Measurements from ENCODE around the gene LURAP1L.

- TF ChIP-seq CTCF (conservative IDR thresholded peaks at IDR 0.05; ENCODE audit: low read length) (no peak), EZH2phosphoT487 (IDR thresholded peaks at IDR 0.05; ENCODE audit: borderline replicate concordance, low read depth, low read length) (no peak)
These were observed 2.6 kb downstream of the LURAP1L start for GRCh38 chr9:12777121-12778022.

Measured in OCI-LY7 (cell line).